ENCODE data around the gene ZNF385C.
A peak's percentile ranks its signal among the peaks of the same experiment; 100 is the strongest.
"Not testable (repeated sequence)": the region's sequence is repeated elsewhere in the genome, so short reads cannot be mapped to it uniquely, and the experiment has no call there.

The ZNF385C gene, protein sequence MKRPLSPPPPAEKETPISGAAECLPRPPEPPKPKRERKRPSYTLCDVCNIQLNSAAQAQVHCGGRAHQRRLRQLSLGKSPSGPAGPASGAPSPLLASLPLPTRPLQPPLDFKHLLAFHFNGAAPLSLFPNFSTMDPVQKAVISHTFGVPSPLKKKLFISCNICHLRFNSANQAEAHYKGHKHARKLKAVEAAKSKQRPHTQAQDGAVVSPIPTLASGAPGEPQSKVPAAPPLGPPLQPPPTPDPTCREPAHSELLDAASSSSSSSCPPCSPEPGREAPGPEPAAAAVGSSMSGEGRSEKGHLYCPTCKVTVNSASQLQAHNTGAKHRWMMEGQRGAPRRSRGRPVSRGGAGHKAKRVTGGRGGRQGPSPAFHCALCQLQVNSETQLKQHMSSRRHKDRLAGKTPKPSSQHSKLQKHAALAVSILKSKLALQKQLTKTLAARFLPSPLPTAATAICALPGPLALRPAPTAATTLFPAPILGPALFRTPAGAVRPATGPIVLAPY

DNA sequence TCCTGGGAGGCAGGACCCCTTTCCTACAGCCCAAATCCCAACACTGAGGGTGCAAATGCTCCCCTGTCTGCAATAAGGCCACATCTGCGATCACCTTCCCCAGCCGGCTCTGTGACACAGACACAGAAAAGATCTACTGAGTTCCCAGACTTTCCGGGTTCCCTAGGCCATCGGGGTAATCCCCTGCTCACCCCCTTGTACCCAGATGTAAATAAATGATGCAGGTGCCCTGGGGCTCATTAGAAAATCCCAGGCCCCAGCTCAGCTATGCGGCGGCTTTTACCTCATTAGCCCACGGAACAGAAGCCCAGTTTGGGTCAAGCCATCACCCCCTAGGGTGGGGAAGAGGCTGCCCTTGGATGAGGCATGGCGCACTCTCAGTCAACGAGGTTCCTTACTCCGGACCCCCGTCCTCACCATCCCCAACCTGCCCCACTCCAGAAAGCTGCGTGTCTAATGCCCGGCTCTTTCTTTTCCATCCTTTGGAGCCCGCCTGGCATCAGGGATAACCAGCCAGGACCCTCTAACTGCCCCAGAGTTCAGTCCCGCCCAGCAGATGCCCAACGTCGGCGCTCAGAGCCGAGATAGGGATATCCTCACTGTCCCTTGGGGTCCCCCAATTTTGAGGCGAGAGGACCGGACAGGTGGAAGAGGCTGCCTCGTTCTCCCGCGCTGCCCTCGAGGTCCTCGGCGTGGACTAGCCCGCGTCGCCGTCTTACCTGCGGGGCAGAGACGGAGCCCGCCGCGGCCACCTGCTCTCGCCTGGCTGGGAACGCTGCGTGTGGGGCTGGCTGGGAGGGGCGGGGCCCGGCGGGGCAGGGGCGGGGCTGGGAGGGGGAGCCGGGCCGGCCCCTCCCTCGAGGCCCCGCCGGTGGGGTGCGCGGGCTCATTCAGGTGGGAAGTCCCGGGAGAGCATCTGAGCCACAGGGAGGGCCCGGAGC, at the start of gene ZNF385C:
ZNF385C (minus strand) TSS at position 783 of the 941 bp plus-strand sequence. CDS start 35,417 bp downstream, outside the sequence.
- intact Hi-C loops (cut with DNase I), result no loop called here

GRCh38 chr17:42146911-42147607, 48.8 kb upstream of the ZNF385C start:
- intact Hi-C loops (cut with DNase I), result no loop called here
- DNase-seq, result no peak

More for the DNA sequence above, at the start of gene ZNF385C:
- no peak for DNase-seq

DNA sequence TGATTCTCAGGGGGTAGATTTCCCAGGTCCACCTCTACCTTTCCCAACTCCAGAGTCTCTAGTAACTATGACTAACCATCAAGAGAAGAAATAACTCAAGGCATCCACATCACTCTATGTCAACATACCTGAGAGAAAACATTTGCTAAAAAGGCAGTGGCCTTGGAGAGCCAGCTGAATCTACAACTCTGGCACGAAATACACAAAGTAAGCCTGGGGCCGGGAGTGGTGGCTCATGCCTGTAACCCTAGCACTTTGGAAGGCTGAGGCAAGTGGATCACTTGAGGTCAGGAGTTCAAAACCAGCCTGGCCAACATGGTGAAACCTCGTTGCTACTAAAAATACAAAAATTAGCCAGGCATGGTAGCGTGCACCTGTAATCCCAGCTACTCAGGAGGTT, 44.9 kb upstream of the ZNF385C start:
- DNase-seq; intact Hi-C loops (cut with DNase I): not testable (repeated sequence)

- peak; percentile 44 to 95 (median 81) for DNase-seq
- intact Hi-C loops (cut with DNase I), result no loop called here
These were observed 44.2 kb upstream of the ZNF385C start for GRCh38 chr17:42142371-42142896.

DNA sequence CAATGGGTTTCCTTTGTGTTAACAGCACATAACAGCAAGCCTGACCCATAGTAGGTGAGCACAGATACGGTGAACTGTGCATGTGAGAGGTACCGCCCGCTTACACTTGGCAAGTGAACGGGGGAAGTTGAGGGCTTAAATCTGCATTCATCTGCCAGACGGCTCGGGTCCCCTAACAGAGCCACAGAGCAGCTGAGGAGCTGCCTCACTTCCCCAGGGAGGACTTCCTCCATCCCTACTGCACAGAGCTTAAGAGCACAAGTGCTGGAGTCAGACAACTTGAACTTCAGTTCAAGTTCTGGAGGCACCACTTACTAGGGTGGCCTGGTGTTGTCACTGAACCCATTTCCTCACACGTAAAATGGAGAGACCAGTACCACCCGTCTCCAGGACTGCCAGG, 43.1 kb upstream of the ZNF385C start:
- DNase-seq, result no peak
- intact Hi-C loops (cut with DNase I), result no loop called here

- intact Hi-C loops (cut with DNase I); DNase-seq: not testable (repeated sequence)
These were observed 42.4 kb upstream of the ZNF385C start for GRCh38 chr17:42140690-42141089.

DNA sequence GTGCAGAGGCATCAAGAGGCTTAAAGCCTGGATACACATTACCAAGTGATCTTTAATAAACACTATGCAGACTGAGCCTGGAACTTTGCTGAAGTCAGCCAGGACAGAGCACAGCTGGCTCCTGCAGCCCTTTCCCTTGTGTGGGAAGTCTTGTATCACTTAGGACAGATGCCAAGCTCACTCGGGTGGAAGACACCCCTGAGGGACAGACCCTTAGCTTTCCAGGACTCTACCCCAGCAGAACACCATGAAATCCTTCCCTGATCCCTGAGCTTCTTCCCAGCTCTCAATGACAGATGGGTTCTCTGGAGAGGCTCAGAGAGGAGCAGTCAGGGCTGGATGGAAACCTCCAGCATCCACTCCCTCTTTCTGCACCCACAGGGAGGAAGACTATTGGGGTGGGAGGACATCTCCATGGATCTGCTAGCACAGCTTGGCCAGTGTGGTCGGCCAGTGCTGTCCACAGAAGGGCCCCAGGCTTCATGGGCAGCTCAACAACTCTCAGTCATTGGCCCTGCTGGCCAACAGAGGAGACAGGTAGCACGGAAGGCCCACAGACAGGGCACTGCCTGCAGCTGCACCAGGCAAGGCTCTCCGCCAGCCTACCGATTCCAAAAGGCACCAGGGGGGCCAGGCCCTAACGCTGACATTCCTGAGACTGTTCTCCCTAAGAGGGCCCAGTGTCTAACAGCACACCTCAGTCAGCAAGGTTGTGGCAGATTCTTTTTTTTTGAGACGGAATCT, 40.6 kb upstream of the ZNF385C start:
- intact Hi-C loops (cut with DNase I), result no loop called here
- no peak for DNase-seq

- DNase-seq, result no peak
- intact Hi-C loops (cut with DNase I), result no loop called here
These were observed 38.4 kb upstream of the ZNF385C start for GRCh38 chr17:42136654-42137051.

GRCh38 chr17:42135664-42136653, 37.7 kb upstream of the ZNF385C start:
- intact Hi-C loops (cut with DNase I), result no loop called here
- peak in 1 of 42 donors; percentile 11 for DNase-seq

GRCh38 chr17:42135151-42135550, 36.9 kb upstream of the ZNF385C start:
- no peak for DNase-seq

DNA sequence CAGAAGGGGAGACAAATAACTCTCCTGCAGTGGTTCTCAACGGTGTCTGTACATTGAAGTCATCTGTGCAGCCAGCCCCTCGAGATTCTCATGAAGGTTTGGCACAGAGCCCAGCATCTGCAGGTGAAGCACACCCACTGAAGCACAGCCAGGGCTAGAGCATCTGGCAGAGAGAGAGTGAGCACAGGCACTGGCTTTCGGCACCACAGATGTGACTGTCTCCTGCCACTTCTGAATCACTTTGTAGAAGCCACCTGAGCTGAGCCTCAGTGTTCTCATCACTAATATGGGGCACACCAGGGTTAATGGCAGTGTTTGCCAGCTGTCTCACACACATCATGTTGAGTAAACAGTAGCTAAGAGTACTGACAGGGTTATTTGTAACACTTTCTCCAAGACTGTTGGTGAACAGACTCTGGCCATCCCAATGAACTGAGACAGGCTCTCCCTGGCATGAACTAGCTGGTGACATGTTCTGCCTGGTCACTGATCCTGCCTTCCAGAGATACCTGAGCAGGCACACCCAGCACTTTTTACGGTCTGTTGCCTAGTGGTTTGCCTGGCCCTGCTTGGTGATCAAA, 35.3 kb upstream of the ZNF385C start:
- intact Hi-C loops (cut with DNase I), result no loop called here
- DNase-seq, result no peak

More at GRCh38 chr17:42135151-42135550, 36.9 kb upstream of the ZNF385C start:
- intact Hi-C loops (cut with DNase I), result no loop called here

DNA sequence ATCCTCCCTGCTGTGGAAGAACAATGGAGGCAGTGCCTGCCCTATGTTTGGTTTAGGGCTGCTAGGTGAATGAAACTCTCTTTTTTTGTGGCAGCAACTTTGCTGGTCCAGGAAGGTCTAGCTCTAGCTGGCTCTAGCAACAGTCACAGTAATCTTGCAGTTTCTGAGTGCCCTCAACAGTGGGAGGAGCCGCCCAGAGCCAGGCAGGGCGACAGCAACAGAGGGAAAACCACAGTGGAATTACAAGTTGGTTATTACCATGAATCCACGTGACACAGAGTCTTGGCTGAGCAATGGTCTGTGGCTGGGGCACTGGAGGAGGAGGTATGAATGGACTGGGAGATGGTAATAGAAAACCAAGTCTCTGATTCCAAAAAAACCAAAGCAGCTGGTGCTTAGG, 34.7 kb upstream of the ZNF385C start:
- DNase-seq, result peak in 41 of 42 donors; percentile 41 to 89 (median 71)
- intact Hi-C loops (cut with DNase I), result no loop called here

- intact Hi-C loops (cut with DNase I), result no loop called here
- DNase-seq, result no peak
These were observed 33.7 kb upstream of the ZNF385C start for GRCh38 chr17:42131981-42132432.

DNA sequence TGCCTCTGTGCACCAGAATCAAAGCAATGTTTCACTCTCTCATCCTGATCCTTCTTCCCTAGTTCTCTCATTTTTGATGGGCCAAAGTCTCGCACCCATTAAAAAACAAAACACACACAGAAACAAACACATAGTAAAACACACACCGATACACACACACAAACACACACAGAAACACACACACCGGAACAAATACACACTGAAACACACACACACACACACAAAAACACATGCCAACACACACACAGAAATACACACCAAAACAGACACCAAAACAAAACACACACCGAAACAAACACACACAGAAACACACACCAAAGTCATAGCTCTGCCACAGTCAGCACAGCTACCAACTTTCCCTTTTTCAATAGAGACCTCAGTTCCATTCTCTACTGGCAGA, 33.0 kb upstream of the ZNF385C start:
- no peak for DNase-seq
- intact Hi-C loops (cut with DNase I), result no loop called here

GRCh38 chr17:42130310-42130936, 32.1 kb upstream of the ZNF385C start:
- no peak for DNase-seq
- intact Hi-C loops (cut with DNase I), result no loop called here

Measured in head of caudate nucleus (tissue), 42 donors.